ENCODE measurements around the gene GINS1.

DNA sequence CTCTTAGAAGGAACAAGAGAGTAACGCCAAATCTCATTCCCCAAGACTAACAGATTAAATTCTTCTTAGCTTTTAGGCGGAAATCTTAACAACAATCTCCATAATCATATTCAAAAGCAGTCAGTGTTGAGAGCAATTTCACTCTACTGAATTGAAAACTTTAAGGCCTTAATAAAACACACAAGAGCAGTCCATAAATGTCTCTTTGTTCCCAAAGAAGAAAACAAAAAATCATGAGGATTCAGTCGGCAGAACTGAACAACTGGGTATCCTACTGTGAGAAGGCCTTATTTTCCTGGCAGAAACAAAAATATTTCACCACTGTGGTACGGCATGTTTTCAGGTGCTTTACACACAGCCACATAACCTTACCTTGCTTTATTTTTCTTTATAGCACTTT, 31.2 kb upstream of the GINS1 start:
- TF ChIP-seq, protein P1, sequence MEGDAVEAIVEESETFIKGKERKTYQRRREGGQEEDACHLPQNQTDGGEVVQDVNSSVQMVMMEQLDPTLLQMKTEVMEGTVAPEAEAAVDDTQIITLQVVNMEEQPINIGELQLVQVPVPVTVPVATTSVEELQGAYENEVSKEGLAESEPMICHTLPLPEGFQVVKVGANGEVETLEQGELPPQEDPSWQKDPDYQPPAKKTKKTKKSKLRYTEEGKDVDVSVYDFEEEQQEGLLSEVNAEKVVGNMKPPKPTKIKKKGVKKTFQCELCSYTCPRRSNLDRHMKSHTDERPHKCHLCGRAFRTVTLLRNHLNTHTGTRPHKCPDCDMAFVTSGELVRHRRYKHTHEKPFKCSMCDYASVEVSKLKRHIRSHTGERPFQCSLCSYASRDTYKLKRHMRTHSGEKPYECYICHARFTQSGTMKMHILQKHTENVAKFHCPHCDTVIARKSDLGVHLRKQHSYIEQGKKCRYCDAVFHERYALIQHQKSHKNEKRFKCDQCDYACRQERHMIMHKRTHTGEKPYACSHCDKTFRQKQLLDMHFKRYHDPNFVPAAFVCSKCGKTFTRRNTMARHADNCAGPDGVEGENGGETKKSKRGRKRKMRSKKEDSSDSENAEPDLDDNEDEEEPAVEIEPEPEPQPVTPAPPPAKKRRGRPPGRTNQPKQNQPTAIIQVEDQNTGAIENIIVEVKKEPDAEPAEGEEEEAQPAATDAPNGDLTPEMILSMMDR (IDR thresholded peaks at IDR 0.05; ENCODE audit: insufficient read depth, low read depth, low read length) = no peak
- TF ChIP-seq EZH2 (IDR thresholded peaks at IDR 0.05; ENCODE audit: insufficient read depth, low read length) = no peak
